COLO668 (cell line): ENCODE results near the gene CCDC28A.
A peak's percentile ranks its signal among the peaks of the same experiment; 100 is the strongest.
"Not testable (repeated sequence)": the region's sequence is repeated elsewhere in the genome, so short reads cannot be mapped to it uniquely, and the experiment has no call there.

Source experiments
- DNase-seq: peaks from one replicate; lab custom pipeline; 2025; ENCODE audit not compliant: unreplicated experiment; lab: John Stamatoyannopoulos, UW

Gene CCDC28A

GRCh38 chr6:138773177-138774091 lies at the start of gene CCDC28A:
TSS of gene CCDC28A (plus strand) at chr6:138773769. CDS start at chr6:138776121, 2,352 bp downstream.
- peak; percentile 88 for DNase-seq

GRCh38 chr6:138724015-138724414 lies 49.6 kb upstream of the CCDC28A start:
- no peak for DNase-seq

GRCh38 chr6:138726066-138726756 lies 47.4 kb upstream of the CCDC28A start:
- DNase-seq, result no peak

DNA sequence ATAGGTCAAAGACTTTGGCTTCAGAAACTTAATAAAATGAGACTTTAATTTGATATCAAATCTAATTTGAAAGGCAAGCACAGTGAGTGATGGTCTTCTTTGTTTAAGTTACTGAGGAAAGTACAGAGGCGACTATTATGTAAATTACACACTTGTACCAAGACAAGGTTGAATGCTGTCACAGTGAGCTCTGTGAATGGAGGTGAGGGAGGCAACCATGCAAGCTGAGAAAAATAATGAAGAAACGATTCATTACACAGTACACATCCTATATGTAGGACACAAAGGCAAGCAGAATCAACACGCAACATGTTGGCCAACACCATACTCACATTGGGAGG lies 46.8 kb upstream of the CCDC28A start:
- DNase-seq, result no peak

GRCh38 chr6:138727182-138727581 lies 46.4 kb upstream of the CCDC28A start:
- DNase-seq, result no peak

DNA sequence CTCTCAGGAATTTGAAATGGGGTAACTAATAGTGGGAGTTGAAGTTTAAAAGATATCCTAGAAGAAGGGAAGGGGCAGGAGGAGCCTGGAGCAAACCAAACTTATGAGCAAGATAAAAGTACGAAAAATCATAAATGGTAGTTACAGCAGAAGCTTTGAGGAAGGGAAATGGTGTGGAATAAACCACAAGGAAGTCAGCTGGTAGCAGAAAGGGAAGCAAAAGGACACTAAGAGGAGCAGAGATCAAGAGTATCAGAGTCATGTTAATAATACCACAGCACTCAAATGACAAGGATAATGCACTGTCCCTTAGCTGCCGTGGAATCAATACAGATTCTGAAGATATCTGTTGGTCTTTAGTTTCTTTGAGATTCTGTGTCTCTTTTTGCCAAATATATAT lies 44.9 kb upstream of the CCDC28A start:
- DNase-seq, result no peak

GRCh38 chr6:138730037-138730436 lies 43.5 kb upstream of the CCDC28A start:
- DNase-seq, result not testable (repeated sequence)

- DNase-seq, result no peak
Observed at GRCh38 chr6:138734585-138734984, 39.0 kb upstream of the CCDC28A start.

- no peak for DNase-seq
Observed at GRCh38 chr6:138736640-138737039, 36.9 kb upstream of the CCDC28A start.

DNA sequence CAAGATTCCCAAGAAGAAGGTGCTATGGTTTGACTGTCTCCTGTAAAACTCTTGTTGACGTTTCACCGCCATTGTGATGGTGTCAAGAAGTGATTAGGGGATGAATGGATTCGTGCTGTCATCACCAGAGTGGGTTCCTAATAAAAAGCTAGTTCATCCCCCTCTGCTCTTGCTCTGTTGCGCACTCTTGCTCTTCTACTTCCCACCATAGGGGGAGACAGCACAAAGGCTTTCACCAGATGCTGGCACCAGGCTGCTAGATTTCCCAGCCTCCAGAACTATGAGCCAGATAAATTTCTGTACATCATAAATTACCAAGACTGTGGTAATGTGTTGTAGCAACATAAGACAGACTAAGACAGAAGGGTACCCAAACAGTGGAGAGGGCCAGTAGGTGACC lies 21.6 kb upstream of the CCDC28A start:
- no peak for DNase-seq

DNA sequence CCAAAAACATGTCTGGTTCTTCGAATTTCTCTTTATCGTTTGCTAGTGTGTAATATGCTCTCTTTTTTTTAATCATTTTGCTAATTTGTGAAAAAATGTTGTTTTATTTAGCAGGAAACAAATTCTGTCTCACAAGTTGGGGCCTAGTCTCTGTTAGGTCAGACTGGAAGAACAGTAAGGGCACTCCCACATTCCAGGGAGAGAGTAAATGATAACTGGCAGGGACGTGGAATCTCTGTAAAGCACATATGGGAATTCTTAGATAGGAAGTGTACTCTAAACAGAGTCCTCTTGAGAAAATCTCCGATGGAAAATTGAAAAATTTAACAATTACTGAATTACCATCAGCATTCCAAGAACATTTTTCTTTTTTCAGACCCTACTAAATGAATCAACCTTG lies 16.4 kb upstream of the CCDC28A start:
- DNase-seq, result no peak

DNA sequence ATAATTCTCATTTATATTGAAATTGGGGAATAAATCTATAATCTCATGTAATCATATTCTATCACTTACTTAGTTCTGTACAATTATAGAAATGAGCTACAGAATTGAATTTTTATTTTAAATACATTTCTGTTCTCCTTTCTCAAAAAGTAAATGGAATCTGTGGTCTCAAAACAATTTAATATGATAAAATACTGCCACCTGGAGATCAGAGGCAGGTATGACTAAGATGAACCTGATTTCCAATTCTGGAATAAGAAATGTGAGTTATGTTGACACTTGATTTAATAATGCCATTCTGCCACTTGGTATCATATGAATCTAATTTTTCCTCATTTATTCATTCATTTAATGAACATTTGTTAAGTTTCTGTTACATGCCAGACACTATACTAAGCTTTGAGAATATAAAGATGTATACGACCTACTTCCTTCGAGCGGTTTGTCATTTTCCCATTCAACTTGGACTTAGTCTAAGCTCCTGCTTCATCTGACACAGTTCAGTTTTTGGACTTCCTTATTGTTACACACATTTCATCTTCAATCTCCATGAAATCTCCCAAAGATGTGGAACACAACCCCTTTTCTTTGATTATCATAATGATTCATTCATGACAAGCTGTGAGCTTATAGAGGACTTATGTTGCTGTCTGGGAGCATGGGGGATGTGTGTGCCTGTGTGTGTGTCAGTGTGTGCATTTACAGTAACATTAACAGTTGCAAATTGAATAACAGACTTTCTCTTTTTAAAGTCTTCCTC lies 7.5 kb upstream of the CCDC28A start:
- no peak for DNase-seq

DNA sequence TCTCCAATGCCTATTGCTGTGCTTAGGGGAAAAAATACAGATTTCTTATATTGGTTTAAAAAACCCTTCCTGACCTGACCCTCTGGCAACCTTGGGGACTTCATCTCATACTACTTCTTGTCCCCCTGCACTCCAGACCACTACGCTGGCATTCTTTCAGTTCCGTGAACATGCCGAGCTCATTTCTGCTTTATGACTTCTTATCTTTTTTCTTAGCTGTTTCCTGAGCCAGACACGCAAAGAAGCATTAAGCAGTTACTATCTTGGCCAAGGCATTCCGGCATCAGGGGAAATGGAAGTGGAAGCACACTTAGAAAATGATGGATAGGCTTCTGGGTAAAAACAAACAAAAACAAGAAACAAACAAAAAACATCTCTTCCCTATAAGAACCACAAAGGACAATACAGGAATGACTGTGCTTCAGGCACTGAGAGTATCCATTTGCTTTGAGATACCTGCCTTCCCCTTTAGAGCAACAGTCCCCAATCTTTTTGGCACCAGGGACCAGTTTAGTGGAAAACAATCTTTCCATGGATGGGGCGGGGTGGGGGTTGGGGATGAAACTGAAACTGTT lies 4.4 kb upstream of the CCDC28A start:
- DNase-seq, result no peak

GRCh38 chr6:138772596-138773176 lies 883 bp upstream of the CCDC28A start:
- DNase-seq, result no peak

DNA sequence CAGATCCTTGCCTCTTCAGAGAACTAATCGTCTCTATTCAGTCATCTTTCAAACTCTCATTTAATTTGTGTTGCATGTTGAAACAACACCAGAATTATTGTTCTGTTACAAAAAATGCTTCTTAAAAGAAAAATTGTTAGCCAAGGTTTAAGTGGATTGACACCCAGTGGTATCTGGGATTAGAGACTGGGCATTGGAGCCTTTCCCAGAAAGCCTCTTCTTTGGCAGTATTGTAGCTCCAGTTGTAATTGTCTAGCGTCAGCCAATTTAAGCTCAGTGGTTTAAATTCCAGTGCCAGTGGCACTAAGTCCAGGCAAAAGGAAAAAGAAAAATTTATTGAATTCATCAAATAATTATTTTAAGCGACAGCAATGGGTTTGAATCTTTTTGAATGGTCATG lies 801 bp downstream of the CCDC28A start:
- no peak for DNase-seq

DNA sequence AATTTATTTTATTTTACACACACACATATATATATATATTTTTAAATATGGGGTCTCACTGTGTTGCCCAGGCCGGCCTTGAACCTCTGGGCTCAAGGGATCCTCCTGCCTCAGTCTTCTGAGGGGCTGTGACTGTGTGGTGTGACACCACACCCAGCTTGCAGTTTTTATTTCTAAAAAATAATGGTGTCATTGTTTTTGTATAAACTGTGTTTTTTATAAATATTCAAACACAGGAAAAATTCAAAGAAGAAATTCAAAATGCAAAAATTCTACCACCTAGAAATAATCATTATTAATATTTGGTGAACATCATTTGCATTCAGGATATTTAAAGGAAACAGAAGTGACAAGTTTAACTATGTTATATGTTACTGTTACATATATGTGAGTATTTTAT lies 3.1 kb downstream of the CCDC28A start:
- DNase-seq, result no peak

GRCh38 chr6:138778331-138778730 lies 4.8 kb downstream of the CCDC28A start:
- DNase-seq, result no peak

DNA sequence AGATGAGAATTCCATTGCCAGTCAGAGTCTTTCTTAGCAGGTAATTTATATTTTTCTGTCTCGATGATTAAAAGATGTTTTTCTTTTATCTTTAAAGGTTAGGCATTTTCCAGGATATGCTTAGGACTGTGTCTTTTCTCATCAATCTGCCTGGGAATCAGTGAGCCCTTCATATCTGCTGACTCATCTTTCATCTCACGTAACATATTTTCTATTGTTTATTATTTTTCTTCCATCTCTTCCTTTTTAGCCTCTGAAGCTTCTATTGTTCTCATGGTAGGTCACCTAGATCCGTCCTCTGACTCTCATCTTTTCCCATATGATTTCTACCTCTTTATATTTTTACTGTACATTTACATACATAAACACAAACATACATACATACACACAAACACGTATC lies 8.7 kb downstream of the CCDC28A start:
- DNase-seq, result no peak

GRCh38 chr6:138785079-138785478 lies 11.5 kb downstream of the CCDC28A start:
- no peak for DNase-seq

GRCh38 chr6:138785980-138786379 lies 12.4 kb downstream of the CCDC28A start:
- no peak for DNase-seq

DNA sequence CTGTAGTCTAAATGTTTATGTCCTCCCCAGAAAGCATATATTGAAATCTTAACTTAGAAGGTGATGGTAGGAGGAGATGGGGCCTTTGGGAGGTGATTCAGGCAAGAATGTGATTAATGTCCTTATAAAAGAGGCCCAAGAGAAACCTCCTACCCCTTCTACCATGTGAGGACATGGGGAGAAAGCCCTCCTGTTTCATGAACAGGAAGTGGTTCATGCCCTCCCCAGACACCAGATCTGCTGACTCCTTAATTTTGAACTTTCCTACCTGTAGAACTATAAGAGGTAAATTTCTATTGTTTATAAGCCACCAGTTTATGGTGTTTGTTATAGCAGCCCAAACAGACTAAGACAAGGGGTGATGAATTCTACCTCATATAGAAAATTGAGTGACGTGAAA lies 13.6 kb downstream of the CCDC28A start:
- DNase-seq, result no peak
